NT2/D1 (cell line): ENCODE measurements around the gene ZEB1.

Experiments used
- DNase-seq: peaks from one replicate; pipeline ENCODE4 v3.0.0-alpha.2; 2011; ENCODE audit warnings: low read depth, low spot score
- H3K27me3 ChIP-seq: 2 replicates; pipeline ENCODE4 v1.6.0; 2011; ENCODE audit warnings: mild to moderate bottlenecking; ENCODE audit not compliant: insufficient read length, insufficient read depth
- H3K36me3 ChIP-seq: 2 replicates; pipeline ENCODE4 v1.6.1; 2011; ENCODE audit warnings: mild to moderate bottlenecking, low read length, mixed read lengths; ENCODE audit not compliant: insufficient read depth, insufficient read length
- H3K4me1 ChIP-seq: 2 replicates; pipeline ENCODE4 v1.5.1; 2011; ENCODE audit not compliant: insufficient read depth, insufficient read length
- H3K4me3 ChIP-seq: 2 replicates; pipeline ENCODE4 v1.5.1; 2011; ENCODE audit warnings: low read depth; ENCODE audit not compliant: insufficient read length
- H3K9ac ChIP-seq: 2 replicates; pipeline ENCODE4 v1.6.0; 2011; ENCODE audit warnings: low read depth; ENCODE audit not compliant: insufficient read length
- H3K9me3 ChIP-seq: 2 replicates; pipeline ENCODE4 v1.5.1; 2011; ENCODE audit warnings: mild to moderate bottlenecking, low read length; ENCODE audit not compliant: insufficient read depth
- SUZ12 ChIP-seq: IDR thresholded peaks from 2 replicates; pipeline ENCODE4 v1.6.1; 2011; ENCODE audit not compliant: insufficient read length, insufficient read depth; ENCODE audit errors: extremely low read depth
- YY1 ChIP-seq: IDR thresholded peaks from 2 replicates; pipeline ENCODE4 v1.6.1; 2011; ENCODE audit not compliant: insufficient read length, insufficient read depth
- ZNF274 ChIP-seq: IDR thresholded peaks from 2 replicates; pipeline ENCODE4 v1.6.1; 2011; ENCODE audit warnings: mild to moderate bottlenecking, low read depth, low read length

Gene ZEB1

GRCh38 chr10:31319602-31320549 is 860 bp downstream of the ZEB1 start:
- Histone ChIP-seq H3K9me3 (no peaks in the 10 kb centered on the region), H3K4me1 (no peaks in the 10 kb centered on the region), H3K9ac (peak overlapping the region; percentile 56), H3K36me3 (no peaks in the 10 kb centered on the region), H3K27me3 (peaks cover 19% of the 10 kb centered on the region), H3K4me3 (peak overlapping the region; percentile 50)
- no peak for TF ChIP-seq SUZ12
- no peak for TF ChIP-seq YY1
- no peak for TF ChIP-seq ZNF274
- DNase-seq, result no peak

- peak overlapping the region; percentile 50 for H3K4me3 ChIP-seq
- H3K9ac ChIP-seq, result peak overlapping the region; percentile 32
- no peaks in the 10 kb centered on the region for H3K9me3 ChIP-seq
- no peak for DNase-seq
- no peaks in the 10 kb centered on the region for H3K4me1 ChIP-seq
- peaks cover 19% of the 10 kb centered on the region for H3K27me3 ChIP-seq
- no peak for TF ChIP-seq ZNF274
- no peak for TF ChIP-seq SUZ12
- H3K36me3 ChIP-seq, result no peaks in the 10 kb centered on the region
These were observed 1.7 kb downstream of the ZEB1 start for GRCh38 chr10:31320550-31321211.

GRCh38 chr10:31321396-31321941 is 2.5 kb downstream of the ZEB1 start:
- no peak overlapping the region for H3K4me3 ChIP-seq

GRCh38 chr10:31322647-31323046 is 3.6 kb downstream of the ZEB1 start:
- Histone ChIP-seq H3K9ac (no peak overlapping the region), H3K4me1 (no peaks in the 10 kb centered on the region), H3K27me3 (peaks cover 19% of the 10 kb centered on the region), H3K9me3 (no peaks in the 10 kb centered on the region), H3K36me3 (no peaks in the 10 kb centered on the region), H3K4me3 (no peak overlapping the region)
- no peak for DNase-seq
- TF ChIP-seq YY1, result no peak
- TF ChIP-seq ZNF274, result no peak
- TF ChIP-seq SUZ12, result no peak

More at GRCh38 chr10:31321396-31321941, 2.5 kb downstream of the ZEB1 start:
- Histone ChIP-seq H3K9ac (no peak overlapping the region), H3K36me3 (no peaks in the 10 kb centered on the region), H3K4me1 (no peaks in the 10 kb centered on the region), H3K9me3 (no peaks in the 10 kb centered on the region), H3K27me3 (peaks cover 19% of the 10 kb centered on the region)
- DNase-seq, result no peak
- TF ChIP-seq ZNF274 (no peak), SUZ12 (no peak), YY1 (no peak)

GRCh38 chr10:31340343-31340742 is 21.3 kb downstream of the ZEB1 start:
- no peaks in the 10 kb centered on the region for H3K27me3 ChIP-seq
- no peak for DNase-seq
- no peak overlapping the region for H3K9ac ChIP-seq
- no peak overlapping the region for H3K4me3 ChIP-seq
- no peaks in the 10 kb centered on the region for H3K36me3 ChIP-seq
- TF ChIP-seq ZNF274 (no peak), YY1 (no peak), SUZ12 (no peak)
- no peaks in the 10 kb centered on the region for H3K4me1 ChIP-seq
- no peaks in the 10 kb centered on the region for H3K9me3 ChIP-seq

- Histone ChIP-seq H3K9ac (no peak overlapping the region), H3K36me3 (no peaks in the 10 kb centered on the region), H3K4me1 (no peaks in the 10 kb centered on the region), H3K4me3 (no peak overlapping the region), H3K27me3 (no peaks in the 10 kb centered on the region), H3K9me3 (no peaks in the 10 kb centered on the region)
- TF ChIP-seq YY1 (no peak), ZNF274 (no peak), SUZ12 (no peak)
- DNase-seq, result no peak
These were observed 22.5 kb downstream of the ZEB1 start for GRCh38 chr10:31341552-31341951.

- H3K9ac ChIP-seq, result no peak overlapping the region
- TF ChIP-seq SUZ12, result no peak
- TF ChIP-seq ZNF274, result no peak
- TF ChIP-seq YY1, result no peak
These were observed 24.0 kb downstream of the ZEB1 start for GRCh38 chr10:31343009-31343408.

More at GRCh38 chr10:31343009-31343408, 24.0 kb downstream of the ZEB1 start:
- Histone ChIP-seq H3K9me3 (no peaks in the 10 kb centered on the region), H3K27me3 (no peaks in the 10 kb centered on the region), H3K36me3 (no peaks in the 10 kb centered on the region), H3K4me3 (no peak overlapping the region), H3K4me1 (no peaks in the 10 kb centered on the region)
- no peak for DNase-seq
